K562 (cell line): ENCODE data around the gene MTG2. TPM values are rescaled to one million over a fixed set of nuclear protein-coding genes. Genes with fewer than 3 reads are reported as not detected.

ENCODE experiments used
- ATAC-seq: fragments of 200-7000 bp; cut with Tn5 transposase; 3 replicates; pipeline ENCODE4 v1.9.1; 2020; ENCODE audit warnings: moderate library complexity
- BruUV-seq: library from RNA; stranded (reverse); fragments of 400-500 nt; replicated peaks from 2 replicates; lab custom pipeline; 2021; lab: Mats Ljungman, UMichigan
- CTCF ChIA-PET: fragments of 300-600 bp; formaldehyde crosslinking; extraction: SDS; loops from one replicate; lab custom pipeline; 2021; ENCODE audit warnings: low intra/inter-chr PET ratio; lab: Yijun Ruan, JAX
- POLR2A ChIA-PET: fragments of 300-600, 350-650 bp; sonication (Branson Sonifier 250); formaldehyde crosslinking; extraction: SDS; loops from one replicate; lab custom pipeline; 2021; ENCODE audit warnings: antibody characterized with exemption, inconsistent platforms; lab: Yijun Ruan, JAX
- DNase-seq, 4 experiments: peaks; one replicate each; pipeline versions ENCODE4 v3.0.0 to v3.0.0-alpha.2; 2011 to 2018; ENCODE audit warnings: low spot score in 3 of 4, mixed read lengths in 3 of 4; ENCODE audit errors: extremely low read depth in 1 of 4
- FAIRE-seq: peaks from 2 replicates; lab custom pipeline; 2011; peaks lifted over from hg19 to GRCh38; lab: Jason Lieb, UNC
- H2AFZ ChIP-seq: 2 replicates; pipeline ENCODE4 v1.6.0; 2011; ENCODE audit warnings: low read depth, low read length, control low read depth, inconsistent platforms
- H3K27ac ChIP-seq: fragments of 200-600 bp; 3 replicates; pipeline ENCODE4 v1.8.0; 2011; ENCODE audit warnings: low read depth, mild to moderate bottlenecking, control low read depth, inconsistent platforms, low read length, moderate library complexity, mixed read lengths; ENCODE audit errors: extremely low read depth
- H3K27me3 ChIP-seq, 2 experiments: fragments of 300-600 bp in 1 of 2; 2 replicates in 1 of 2; 3 replicates in 1 of 2; pipeline versions ENCODE4 v1.6.0 to v1.8.0; 2011; ENCODE audit warnings: inconsistent platforms in 2 of 2, low read length in 2 of 2, mild to moderate bottlenecking in 1 of 2, mixed read lengths in 1 of 2, moderate library complexity in 1 of 2; ENCODE audit not compliant: control insufficient read depth in 2 of 2, insufficient read depth in 2 of 2
- H3K36me3 ChIP-seq: fragments of 300-600 bp; 3 replicates; pipeline ENCODE4 v1.8.0; 2011; ENCODE audit warnings: mild to moderate bottlenecking, low read length, inconsistent platforms; ENCODE audit not compliant: control insufficient read depth, insufficient read depth
- H3K4me1 ChIP-seq, 2 experiments: fragments of 200-600 bp in 1 of 2; replicated peaks in 1 of 2; 2 replicates in 1 of 2; 3 replicates in 1 of 2; pipeline versions ENCODE4 v1.5.1 to v1.8.0; 2011; ENCODE audit warnings: inconsistent platforms in 2 of 2, low read length in 2 of 2, mild to moderate bottlenecking in 1 of 2, mixed read lengths in 1 of 2, moderate library complexity in 1 of 2; ENCODE audit not compliant: control insufficient read depth in 2 of 2, insufficient read depth in 2 of 2
- H3K4me2 ChIP-seq: 2 replicates; pipeline ENCODE4 v1.6.1; 2011; ENCODE audit warnings: low read length, control low read depth, inconsistent platforms, mixed read lengths; ENCODE audit not compliant: insufficient read depth
- H3K4me3 ChIP-seq: fragments of 200-600 bp; sonication (generic), shearing (Covaris generic); 2 replicates; pipeline ENCODE4 v1.5.1; 2016; ENCODE audit warnings: control low read depth, inconsistent platforms
- H3K79me2 ChIP-seq: fragments of 200-600 bp; 3 replicates; pipeline ENCODE4 v1.8.0; 2011; ENCODE audit warnings: low read length, inconsistent platforms; ENCODE audit not compliant: control insufficient read depth, insufficient read depth
- H3K9ac ChIP-seq, 2 experiments: 2 replicates each; pipeline versions ENCODE4 v1.6.0 to v1.6.1; 2011; ENCODE audit warnings: low read depth in 2 of 2, low read length in 2 of 2, control low read depth in 1 of 2, inconsistent platforms in 1 of 2, mild to moderate bottlenecking in 1 of 2, mixed read lengths in 1 of 2; ENCODE audit not compliant: insufficient read depth in 1 of 2
- H3K9me1 ChIP-seq: one replicate; pipeline ENCODE4 v1.6.0; 2011; ENCODE audit warnings: inconsistent platforms, mild to moderate bottlenecking, low read length, moderate library complexity; ENCODE audit not compliant: control insufficient read depth, insufficient read depth
- H3K9me3 ChIP-seq: replicated peaks from 2 replicates; pipeline ENCODE4 v1.5.1; 2011; ENCODE audit warnings: low read depth, low read length, inconsistent platforms; ENCODE audit not compliant: control insufficient read depth, insufficient read depth
- H4K20me1 ChIP-seq: replicated peaks from 2 replicates; pipeline ENCODE4 v1.6.1; 2011; ENCODE audit warnings: low read length, inconsistent platforms, mixed read lengths; ENCODE audit not compliant: control insufficient read depth, insufficient read depth
- ARID1B ChIP-seq: fragments of 450-650 bp; IDR thresholded peaks from 2 replicates; pipeline ENCODE4 v1.6.1; 2016; ENCODE audit warnings: antibody characterized with exemption, mild to moderate bottlenecking, inconsistent platforms
- GTF3C2 ChIP-seq: IDR thresholded peaks from 3 replicates; pipeline ENCODE4 v1.6.1; 2011; ENCODE audit warnings: borderline replicate concordance, mild to moderate bottlenecking, moderate library complexity; ENCODE audit not compliant: insufficient read length; ENCODE audit errors: extremely low read depth
- HNRNPH1 ChIP-seq: fragments of 200-400 bp; formaldehyde crosslinking; optimal IDR thresholded peaks from 2 replicates; pipeline ENCODE3; 2017; ENCODE audit warnings: low read depth, mild to moderate bottlenecking, low read length, moderate library complexity
- HNRNPK ChIP-seq: fragments of 200-400 bp; formaldehyde crosslinking; IDR thresholded peaks from one replicate; pipeline ENCODE4 v1.6.1; 2018; ENCODE audit warnings: mild to moderate bottlenecking, low read depth, low read length; ENCODE audit not compliant: poor library complexity, severe bottlenecking
- NCOA2 ChIP-seq, 2 experiments: fragments of 450-650 bp; IDR thresholded peaks; 2 replicates each; pipeline ENCODE4 v1.6.1; 2018; ENCODE audit warnings: mild to moderate bottlenecking in 2 of 2, moderate library complexity in 1 of 2; ENCODE audit not compliant: partially characterized antibody in 2 of 2
- SIN3B ChIP-seq: fragments of 450-650 bp; IDR thresholded peaks from 2 replicates; pipeline ENCODE4 v1.6.1; 2017; ENCODE audit warnings: low read depth, mild to moderate bottlenecking, moderate library complexity
- SMAD4 ChIP-seq: fragments of 250-450 bp; sonication (Bioruptor Pico); conservative IDR thresholded peaks from 2 replicates; pipeline ENCODE4 v1.8.0; 2021; ENCODE audit warnings: inconsistent platforms, mild to moderate bottlenecking, moderate library complexity
- SNRNP70 ChIP-seq: fragments of 200-400 bp; formaldehyde crosslinking; optimal IDR thresholded peaks from 2 replicates; pipeline ENCODE3; 2017; ENCODE audit warnings: low read depth, low read length
- ZNF583 ChIP-seq: fragments of 250-450 bp; sonication (Bioruptor Pico); IDR thresholded peaks from 2 replicates; pipeline ENCODE4 v1.4.0; 2020
- ZNF75A ChIP-seq: fragments of 450-650 bp; formaldehyde crosslinking; IDR thresholded peaks from 2 replicates; pipeline ENCODE4 v1.4.0; 2020; ENCODE audit warnings: mild to moderate bottlenecking
- WGBS: fragments of 100-300 bp; shearing (Covaris generic); methylation state at CpG from one replicate; pipeline ENCODE4 v1.1.6; 2016; ENCODE audit warnings: low coverage, mixed read lengths; ENCODE audit not compliant: insufficient coverage; ENCODE audit errors: missing lambda C conversion rate; 5-methylcytosine and 5-hydroxymethylcytosine counted together
- in situ Hi-C: fragments of 300-500 bp; cut with MboI; formaldehyde crosslinking; loops from 4 replicates; pipeline ENCODE4 v1.15.0; 2018; ENCODE audit warnings: inconsistent platforms, mixed read lengths
- intact Hi-C: fragments of 100-400 bp; cut with micrococcal nuclease; formaldehyde crosslinking; loops from 2 replicates; pipeline ENCODE4 v1.14.2; 2022
- polyA plus RNA-seq, 8 experiments: library from polyadenylated mRNA; depleted of rRNA in 4 of 8; stranded (reverse) in 5 of 8; unstranded in 3 of 8; fragments of >200 nt; fragmentation: Nextera tagmentation in 2 of 8; fragmentation: Illumina TruSeq in 1 of 8; extraction: Ambion mirVana in 2 of 8; extraction: Trizol in 1 of 8; gene quantifications; 2 replicates each; pipeline versions ENCODE4 v1.2.1 to v1.2.3, GENCODE V29; 2011 to 2014; ENCODE audit warnings: inconsistent platforms in 1 of 8, missing spikeins in 1 of 8
- total RNA-seq, 7 experiments: library from RNA; depleted of rRNA in 6 of 7; stranded (reverse); fragments of >200 nt in 6 of 7; fragmentation: Illumina TruSeq in 2 of 7; extraction: Trizol in 2 of 7; gene quantifications; 2 replicates each; pipeline versions ENCODE4 v1.2.1 to v1.2.3, GENCODE V29; 2011 to 2021; ENCODE audit warnings: low replicate concordance in 1 of 7

The MTG2 gene
- total and polyA plus RNA-seq, 9 of the 15 experiments (the other 6 are each of a cell fraction or from before 2014, with no cell fraction given) = 8.7 to 67.5 (median 44.5) TPM

GRCh38 chr20:62230696-62231095 lies 47.9 kb downstream of the MTG2 start:
- Histone ChIP-seq H4K20me1 (no peaks in the 10 kb centered on the region), H3K9me1 (no peaks in the 10 kb centered on the region), H3K79me2 (no peaks in the 10 kb centered on the region), H3K9ac (no peak overlapping the region), H3K27ac (no peak overlapping the region), H3K4me1 (peaks cover 5 to 37% of the 10 kb centered on the region in 2 experiments; a peak in 4 of 5 replicates), H2AFZ (no peak overlapping the region), H3K4me3 (no peak overlapping the region), H3K4me2 (no peak overlapping the region), H3K27me3 (peaks cover 2 to 19% of the 10 kb centered on the region in 2 experiments; a peak in 4 of 5 replicates), H3K36me3 (no peaks in the 10 kb centered on the region), H3K9me3 (peaks cover 7% of the 10 kb centered on the region; the same call in 1 of the 2 replicates)
- no TSS peak for BruUV-seq
- CTCF ChIA-PET = no interaction called here
- in situ Hi-C loops (no loop called here), intact Hi-C loops (no loop called here)
- 16% methylated on average over 10 of the region's 10 CpGs for WGBS
- TF ChIP-seq ZNF75A (CRISPR knock-in tag) (no peak), ZNF583 (CRISPR knock-in tag) (no peak), SIN3B (no peak), SMAD4 (CRISPR knock-in tag) (no peak), NCOA2 (IDR thresholded peaks at IDR 0.05; ENCODE audit: partially characterized antibody in 2 of 2) (no peak), GTF3C2 (no peak), HNRNPH1 (no peak), SNRNP70 (no peak), HNRNPK (no peak), ARID1B (no peak)
- DNase-seq (no peak), ATAC-seq (no peak), FAIRE-seq (no peak)
- POLR2A ChIA-PET = no interaction called here
